Natural killer cell (primary cell): ENCODE results near the gene EFCC1. TPM values are rescaled to one million over a fixed set of nuclear protein-coding genes. Genes with fewer than 3 reads are reported as not detected.

Experiments
- ATAC-seq, 3 donors: fragments of 150-1000 bp in 2 of 3; fragments of 200-7000 bp in 1 of 3; cut with Tn5 transposase; 1 replicate in 1 of 3; 2 replicates in 2 of 3; pipeline ENCODE4 v1.10.0; 2021; ENCODE audit warnings: mild to moderate bottlenecking in 2 of 3, moderate library complexity in 2 of 3
- DNase-seq, 2 donors: peaks; one replicate each; pipeline versions ENCODE4 v3.0.0 to v3.0.0-alpha.2; 2013 to 2021; ENCODE audit warnings: mixed read lengths in 1 of 2
- H3K27ac ChIP-seq: one replicate; pipeline ENCODE4 v1.5.1; 2013; ENCODE audit warnings: mild to moderate bottlenecking, low read length
- H3K27me3 ChIP-seq: one replicate; pipeline ENCODE4 v1.6.1; 2013; ENCODE audit warnings: low read length; ENCODE audit not compliant: control insufficient read depth, insufficient read depth
- H3K36me3 ChIP-seq: one replicate; pipeline ENCODE4 v1.6.1; 2013; ENCODE audit warnings: low read length; ENCODE audit not compliant: control insufficient read depth, insufficient read depth
- H3K4me1 ChIP-seq: one replicate; pipeline ENCODE4 v1.6.1; 2013; ENCODE audit warnings: low read length; ENCODE audit not compliant: control insufficient read depth, insufficient read depth
- H3K4me3 ChIP-seq: one replicate; pipeline ENCODE4 v1.5.1; 2013; ENCODE audit warnings: low read length
- H3K9me3 ChIP-seq: one replicate; pipeline ENCODE4 v1.6.1; 2013; ENCODE audit warnings: low read length; ENCODE audit not compliant: control insufficient read depth, insufficient read depth
- H3K27ac Mint-ChIP-seq, 2 donors: one replicate each; pipeline ENCODE4 v1.8.0; 2022; ENCODE audit warnings: mild to moderate bottlenecking in 2 of 2, mixed read lengths in 2 of 2, moderate library complexity in 1 of 2
- H3K27me3 Mint-ChIP-seq, 2 donors: one replicate each; pipeline ENCODE4 v1.8.0; 2022; ENCODE audit warnings: low read depth in 2 of 2, mixed read lengths in 2 of 2
- H3K36me3 Mint-ChIP-seq: one replicate; pipeline ENCODE4 v1.8.0; 2022; ENCODE audit warnings: mixed read lengths
- H3K4me1 Mint-ChIP-seq, 2 donors: one replicate each; pipeline ENCODE4 v1.8.0; 2022; ENCODE audit warnings: mixed read lengths in 2 of 2
- H3K4me3 Mint-ChIP-seq: one replicate; pipeline ENCODE4 v1.8.0; 2022; ENCODE audit warnings: mild to moderate bottlenecking, moderate library complexity, mixed read lengths
- H3K9me3 Mint-ChIP-seq, 2 donors: one replicate each; pipeline ENCODE4 v1.8.0; 2022; ENCODE audit warnings: mixed read lengths in 2 of 2
- WGBS: methylation state at CpG from one replicate; pipeline ENCODE4 v1.1.7; 2013; ENCODE audit warnings: missing lambda C conversion rate; ENCODE audit not compliant: insufficient coverage; 5-methylcytosine and 5-hydroxymethylcytosine counted together
- intact Hi-C: fragments of 100-400 bp; cut with micrococcal nuclease; formaldehyde crosslinking; loops from one replicate; pipeline ENCODE4 v1.14.2; 2022
- total RNA-seq, 4 donors: library from RNA; stranded (reverse); fragments of 120-200 nt in 1 of 4; gene quantifications; one replicate each; pipeline versions ENCODE4 v1.2.3 to v1.2.4, GENCODE V29; 2013 to 2022
- TF ChIP-seq, protein P1 (sequence below): fragments of 200-600 bp; IDR thresholded peaks from one replicate; pipeline ENCODE4 v1.8.0; 2022; ENCODE audit warnings: antibody characterized with exemption

EFCC1 gene
- total RNA-seq, 3 donors from 2014 or later (not counting 1 experiment from before 2014, with no cell fraction given), result 0.28 to 0.70 TPM; not detected in 1

- Histone ChIP-seq H3K27me3 (no peaks in the 10 kb centered on the region), H3K4me1 (no peaks in the 10 kb centered on the region), H3K27ac (no peak overlapping the region), H3K36me3 (no peaks in the 10 kb centered on the region), H3K4me3 (no peak overlapping the region), H3K9me3 (no peaks in the 10 kb centered on the region)
- no peak overlapping the region for H3K27ac Mint-ChIP-seq
- ATAC-seq (no peak), DNase-seq (no peak)
- H3K27me3 Mint-ChIP-seq, result peaks cover 0 to 1% of the 10 kb centered on the region in 2 donors
- intact Hi-C loops, result no loop called here
- no peaks in the 10 kb centered on the region for H3K4me1 Mint-ChIP-seq
- H3K36me3 Mint-ChIP-seq, result no peaks in the 10 kb centered on the region
- WGBS, result 84% methylated on average over 9 of the region's 9 CpGs
- no peaks in the 10 kb centered on the region for H3K9me3 Mint-ChIP-seq
- H3K4me3 Mint-ChIP-seq, result no peak overlapping the region
- TF ChIP-seq, protein P1, sequence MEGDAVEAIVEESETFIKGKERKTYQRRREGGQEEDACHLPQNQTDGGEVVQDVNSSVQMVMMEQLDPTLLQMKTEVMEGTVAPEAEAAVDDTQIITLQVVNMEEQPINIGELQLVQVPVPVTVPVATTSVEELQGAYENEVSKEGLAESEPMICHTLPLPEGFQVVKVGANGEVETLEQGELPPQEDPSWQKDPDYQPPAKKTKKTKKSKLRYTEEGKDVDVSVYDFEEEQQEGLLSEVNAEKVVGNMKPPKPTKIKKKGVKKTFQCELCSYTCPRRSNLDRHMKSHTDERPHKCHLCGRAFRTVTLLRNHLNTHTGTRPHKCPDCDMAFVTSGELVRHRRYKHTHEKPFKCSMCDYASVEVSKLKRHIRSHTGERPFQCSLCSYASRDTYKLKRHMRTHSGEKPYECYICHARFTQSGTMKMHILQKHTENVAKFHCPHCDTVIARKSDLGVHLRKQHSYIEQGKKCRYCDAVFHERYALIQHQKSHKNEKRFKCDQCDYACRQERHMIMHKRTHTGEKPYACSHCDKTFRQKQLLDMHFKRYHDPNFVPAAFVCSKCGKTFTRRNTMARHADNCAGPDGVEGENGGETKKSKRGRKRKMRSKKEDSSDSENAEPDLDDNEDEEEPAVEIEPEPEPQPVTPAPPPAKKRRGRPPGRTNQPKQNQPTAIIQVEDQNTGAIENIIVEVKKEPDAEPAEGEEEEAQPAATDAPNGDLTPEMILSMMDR, result no peak
Measured at GRCh38 chr3:128983293-128984069, 17.6 kb upstream of the EFCC1 start.

GRCh38 chr3:128984596-128984995, 16.5 kb upstream of the EFCC1 start:
- Mint-ChIP-seq H3K27ac (no peak overlapping the region), H3K4me1 (no peaks in the 10 kb centered on the region), H3K4me3 (no peak overlapping the region), H3K9me3 (no peaks in the 10 kb centered on the region), H3K36me3 (no peaks in the 10 kb centered on the region), H3K27me3 (no peaks in the 10 kb centered on the region)
- TF ChIP-seq, protein P1, result no peak
- Histone ChIP-seq H3K27me3 (no peaks in the 10 kb centered on the region), H3K4me1 (no peaks in the 10 kb centered on the region), H3K4me3 (no peak overlapping the region), H3K27ac (no peak overlapping the region), H3K36me3 (no peaks in the 10 kb centered on the region), H3K9me3 (no peaks in the 10 kb centered on the region)
- DNase-seq (no peak), ATAC-seq (no peak)
- 96% methylated on average over 3 of the region's 3 CpGs for WGBS
- intact Hi-C loops, result no loop called here

DNA sequence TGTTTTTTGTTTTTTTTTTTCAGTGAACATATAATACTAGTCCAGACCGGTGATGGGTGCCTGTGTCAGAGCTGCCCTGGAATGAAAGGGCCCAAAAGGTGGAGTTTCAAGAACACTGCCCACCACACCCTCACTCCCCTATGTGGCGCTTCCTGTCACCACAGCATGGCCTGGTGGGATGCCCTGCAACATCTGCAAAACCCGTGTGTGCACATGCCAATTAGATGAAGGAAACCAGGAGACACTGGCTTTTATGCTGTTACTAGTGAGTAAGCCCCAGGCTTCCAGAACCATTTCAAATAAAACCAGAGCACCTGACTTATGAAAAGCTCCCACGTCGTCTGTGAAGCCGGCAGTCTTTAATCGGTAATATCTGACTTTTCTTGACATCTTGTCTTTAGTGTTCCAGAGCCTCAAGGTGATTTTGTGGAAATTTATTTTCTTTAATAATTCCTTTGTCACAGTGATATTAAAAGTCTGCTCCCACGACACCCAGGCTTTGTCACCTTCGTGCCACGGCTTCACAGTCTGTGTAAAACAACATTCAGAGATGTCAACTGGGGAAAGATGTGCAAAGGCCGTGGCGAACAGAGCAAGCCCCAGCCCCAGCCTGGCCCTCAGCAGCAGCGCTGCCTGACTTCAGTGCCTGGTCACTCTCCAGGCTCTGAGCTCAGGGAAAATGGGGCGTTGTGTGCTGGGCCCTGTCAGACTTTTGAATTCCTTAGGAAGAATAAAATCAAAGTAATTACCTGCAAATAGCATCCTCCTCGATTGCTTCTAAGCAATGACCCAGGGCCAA, 13.6 kb upstream of the EFCC1 start:
- Histone ChIP-seq H3K9me3 (no peaks in the 10 kb centered on the region), H3K4me1 (no peaks in the 10 kb centered on the region), H3K36me3 (no peaks in the 10 kb centered on the region), H3K4me3 (no peak overlapping the region), H3K27ac (no peak overlapping the region), H3K27me3 (no peaks in the 10 kb centered on the region)
- Mint-ChIP-seq H3K27me3 (no peaks in the 10 kb centered on the region), H3K36me3 (no peaks in the 10 kb centered on the region), H3K4me3 (no peak overlapping the region), H3K27ac (no peak overlapping the region), H3K4me1 (no peaks in the 10 kb centered on the region), H3K9me3 (no peaks in the 10 kb centered on the region)
- intact Hi-C loops, result no loop called here
- DNase-seq (no peak), ATAC-seq (no peak)
- TF ChIP-seq, protein P1, result no peak
- 84% methylated on average over 15 of the region's 15 CpGs for WGBS
